Activated gamma-delta T cell treated with Interleukin-2 at 50 U/mL for 16 hours (primary cell): ENCODE measurements around the gene ALKBH1.
"Not testable (repeated sequence)": the region's sequence is repeated elsewhere in the genome, so short reads cannot be mapped to it uniquely, and the experiment has no call there.

Experiments used
- DNase-seq: peaks from one replicate; pipeline ENCODE4 v3.0.0-alpha.2; 2020

Gene ALKBH1

GRCh38 chr14:77707724-77708408, at the start of gene ALKBH1, which contains the start of gene SLIRP:
ALKBH1 (minus strand) TSS chr14:77708023; CDS start chr14:77708004, 19 bp downstream.
SLIRP (plus strand) TSS chr14:77708103; CDS start chr14:77708112, 9 bp downstream.
- DNase-seq: peak; percentile 84

- DNase-seq: no peak
These were observed 45.1 kb upstream of the ALKBH1 start for GRCh38 chr14:77752799-77753516.

- DNase-seq: no peak
These were observed 44.4 kb upstream of the ALKBH1 start for GRCh38 chr14:77752266-77752665.

- DNase-seq: not testable (repeated sequence)
These were observed 39.6 kb upstream of the ALKBH1 start for GRCh38 chr14:77747425-77747824.

GRCh38 chr14:77746064-77746702, 38.4 kb upstream of the ALKBH1 start:
- DNase-seq: no peak

- no peak for DNase-seq
These were observed 33.6 kb upstream of the ALKBH1 start for GRCh38 chr14:77741438-77741837.

- no peak for DNase-seq
These were observed 30.9 kb upstream of the ALKBH1 start for GRCh38 chr14:77738559-77739250.

GRCh38 chr14:77730976-77731497, 23.2 kb upstream of the ALKBH1 start:
- no peak for DNase-seq

GRCh38 chr14:77722301-77722700, 14.5 kb upstream of the ALKBH1 start:
- no peak for DNase-seq

GRCh38 chr14:77721437-77721836, 13.6 kb upstream of the ALKBH1 start:
- no peak for DNase-seq

GRCh38 chr14:77717608-77718305, 9.9 kb upstream of the ALKBH1 start:
- DNase-seq: no peak

GRCh38 chr14:77714926-77715325, 7.1 kb upstream of the ALKBH1 start:
- no peak for DNase-seq

GRCh38 chr14:77710364-77710763, 2.5 kb upstream of the ALKBH1 start:
- no peak for DNase-seq

GRCh38 chr14:77709412-77709811, 1.6 kb upstream of the ALKBH1 start:
- no peak for DNase-seq

- no peak for DNase-seq
These were observed 926 bp upstream of the ALKBH1 start for GRCh38 chr14:77708749-77709148.

GRCh38 chr14:77707355-77707723, 484 bp downstream of the ALKBH1 start:
- DNase-seq: no peak

- no peak for DNase-seq
These were observed 16.6 kb downstream of the ALKBH1 start for GRCh38 chr14:77691259-77691658.

- no peak for DNase-seq
These were observed 25.7 kb downstream of the ALKBH1 start for GRCh38 chr14:77682158-77682553.

- no peak for DNase-seq
These were observed 26.3 kb downstream of the ALKBH1 start for GRCh38 chr14:77681196-77682157.

- DNase-seq: no peak
These were observed 32.9 kb downstream of the ALKBH1 start for GRCh38 chr14:77674931-77675330.

- DNase-seq: no peak
These were observed 34.6 kb downstream of the ALKBH1 start for GRCh38 chr14:77673193-77673592.
